Activated CD4-positive, alpha-beta T cell treated with anti-CD3 and anti-CD28 coated beads, Interleukin-2, amount 10 ng/mL, durations not matched to agents 7 days and 5 days (primary cell): ENCODE measurements around the gene KCNMA1. TPM values are rescaled to one million over a fixed set of nuclear protein-coding genes. Genes with fewer than 3 reads are reported as not detected.
"Not testable (repeated sequence)": the region's sequence is repeated elsewhere in the genome, so short reads cannot be mapped to it uniquely, and the experiment has no call there.

Experiments
- CTCF ChIA-PET: fragments of 350-600 bp; sonication (Branson Sonifier 250); formaldehyde crosslinking; loops from one replicate; lab custom pipeline; 2021; ENCODE audit warnings: antibody characterized with exemption; lab: Charles Lee
- POLR2A ChIA-PET: fragments of 350-600 bp; sonication (Branson Sonifier 250); formaldehyde crosslinking; loops from one replicate; lab custom pipeline; 2021; ENCODE audit warnings: antibody characterized with exemption; lab: Charles Lee
- DNase-seq: peaks from one replicate; pipeline ENCODE4 v3.0.0-alpha.2; 2020
- H3K27ac Mint-ChIP-seq: one replicate; pipeline ENCODE4 v1.8.0; 2021; ENCODE audit warnings: mild to moderate bottlenecking, moderate library complexity, mixed read lengths
- H3K27me3 Mint-ChIP-seq: one replicate; pipeline ENCODE4 v1.8.0; 2021; ENCODE audit warnings: mixed read lengths
- H3K36me3 Mint-ChIP-seq: one replicate; pipeline ENCODE4 v1.8.0; 2021; ENCODE audit warnings: low read depth, mixed read lengths
- H3K4me1 Mint-ChIP-seq: one replicate; pipeline ENCODE4 v1.8.0; 2021; ENCODE audit warnings: mixed read lengths
- H3K4me3 Mint-ChIP-seq: one replicate; pipeline ENCODE4 v1.8.0; 2021; ENCODE audit warnings: mild to moderate bottlenecking, moderate library complexity, mixed read lengths
- H3K9me3 Mint-ChIP-seq: one replicate; pipeline ENCODE4 v1.8.0; 2021; ENCODE audit warnings: mixed read lengths
- total RNA-seq, 2 experiments: library from RNA; stranded (reverse); gene quantifications; one replicate each; pipeline ENCODE4 v1.2.3, GENCODE V29; 2021

KCNMA1 gene
- total RNA-seq, 2 experiments from 2014 or later, result not detected

- no peak for DNase-seq
- CTCF ChIA-PET, result no interaction called here
- H3K4me3 Mint-ChIP-seq, result no peak overlapping the region
- POLR2A ChIA-PET, result no interaction called here
- no peaks in the 10 kb centered on the region for H3K9me3 Mint-ChIP-seq
- H3K4me1 Mint-ChIP-seq, result no peaks in the 10 kb centered on the region
- no peak overlapping the region for H3K27ac Mint-ChIP-seq
- H3K27me3 Mint-ChIP-seq, result peaks cover 4% of the 10 kb centered on the region
- H3K36me3 Mint-ChIP-seq, result no peaks in the 10 kb centered on the region
Observed at GRCh38 chr10:77532068-77532467, 105.5 kb downstream of the KCNMA1 start.

GRCh38 chr10:77531441-77532001, 106.1 kb downstream of the KCNMA1 start:
- Mint-ChIP-seq H3K27ac (no peak overlapping the region), H3K36me3 (no peaks in the 10 kb centered on the region), H3K9me3 (no peaks in the 10 kb centered on the region), H3K4me3 (no peak overlapping the region), H3K27me3 (peaks cover 4% of the 10 kb centered on the region), H3K4me1 (no peaks in the 10 kb centered on the region)
- ChIA-PET POLR2A (no interaction called here), CTCF (no interaction called here)
- no peak for DNase-seq

GRCh38 chr10:77530011-77530410, 107.6 kb downstream of the KCNMA1 start:
- Mint-ChIP-seq H3K4me1 (no peaks in the 10 kb centered on the region), H3K27me3 (no peaks in the 10 kb centered on the region), H3K4me3 (no peak overlapping the region), H3K36me3 (no peaks in the 10 kb centered on the region), H3K9me3 (no peaks in the 10 kb centered on the region), H3K27ac (no peak overlapping the region)
- CTCF ChIA-PET, result no interaction called here
- no peak for DNase-seq
- POLR2A ChIA-PET, result no interaction called here

- no peak overlapping the region for H3K27ac Mint-ChIP-seq
- ChIA-PET POLR2A (no interaction called here), CTCF (no interaction called here)
- no peak overlapping the region for H3K4me3 Mint-ChIP-seq
- no peaks in the 10 kb centered on the region for H3K27me3 Mint-ChIP-seq
- H3K9me3 Mint-ChIP-seq, result no peaks in the 10 kb centered on the region
- no peaks in the 10 kb centered on the region for H3K36me3 Mint-ChIP-seq
- DNase-seq, result no peak
- no peaks in the 10 kb centered on the region for H3K4me1 Mint-ChIP-seq
Observed at GRCh38 chr10:77529050-77529576, 108.5 kb downstream of the KCNMA1 start.

GRCh38 chr10:77527839-77528238, 109.8 kb downstream of the KCNMA1 start:
- DNase-seq, result no peak
- no peaks in the 10 kb centered on the region for H3K9me3 Mint-ChIP-seq
- no peaks in the 10 kb centered on the region for H3K4me1 Mint-ChIP-seq
- ChIA-PET POLR2A (no interaction called here), CTCF (no interaction called here)
- H3K27me3 Mint-ChIP-seq, result peaks cover 2% of the 10 kb centered on the region
- H3K4me3 Mint-ChIP-seq, result no peak overlapping the region
- no peak overlapping the region for H3K27ac Mint-ChIP-seq
- no peaks in the 10 kb centered on the region for H3K36me3 Mint-ChIP-seq

- CTCF ChIA-PET, result no interaction called here
Observed at GRCh38 chr10:77526868-77527617, 110.6 kb downstream of the KCNMA1 start.

GRCh38 chr10:77524281-77524711, 113.3 kb downstream of the KCNMA1 start:
- Mint-ChIP-seq H3K4me1 (no peaks in the 10 kb centered on the region), H3K27ac (no peak overlapping the region), H3K36me3 (no peaks in the 10 kb centered on the region), H3K9me3 (no peaks in the 10 kb centered on the region), H3K27me3 (peaks cover 2% of the 10 kb centered on the region), H3K4me3 (no peak overlapping the region)
- CTCF ChIA-PET, result no interaction called here
- DNase-seq, result no peak
- POLR2A ChIA-PET, result no interaction called here

More at GRCh38 chr10:77526868-77527617, 110.6 kb downstream of the KCNMA1 start:
- no peaks in the 10 kb centered on the region for H3K36me3 Mint-ChIP-seq
- H3K27ac Mint-ChIP-seq, result no peak overlapping the region
- no peak overlapping the region for H3K4me3 Mint-ChIP-seq
- POLR2A ChIA-PET, result no interaction called here
- no peaks in the 10 kb centered on the region for H3K9me3 Mint-ChIP-seq
- DNase-seq, result no peak
- H3K27me3 Mint-ChIP-seq, result peaks cover 2% of the 10 kb centered on the region
- no peaks in the 10 kb centered on the region for H3K4me1 Mint-ChIP-seq

- Mint-ChIP-seq H3K9me3 (no peaks in the 10 kb centered on the region), H3K4me1 (no peaks in the 10 kb centered on the region), H3K4me3 (no peak overlapping the region), H3K27ac (no peak overlapping the region), H3K36me3 (no peaks in the 10 kb centered on the region), H3K27me3 (peaks cover 2% of the 10 kb centered on the region)
- ChIA-PET CTCF (no interaction called here), POLR2A (no interaction called here)
- DNase-seq, result no peak
Observed at GRCh38 chr10:77522268-77522809, 115.3 kb downstream of the KCNMA1 start.

- ChIA-PET CTCF (no interaction called here), POLR2A (no interaction called here)
- peaks cover 2% of the 10 kb centered on the region for H3K27me3 Mint-ChIP-seq
- H3K4me3 Mint-ChIP-seq, result no peak overlapping the region
- H3K9me3 Mint-ChIP-seq, result no peaks in the 10 kb centered on the region
- no peak for DNase-seq
- H3K36me3 Mint-ChIP-seq, result no peaks in the 10 kb centered on the region
- H3K4me1 Mint-ChIP-seq, result no peaks in the 10 kb centered on the region
- H3K27ac Mint-ChIP-seq, result no peak overlapping the region
Observed at GRCh38 chr10:77520995-77521394, 116.6 kb downstream of the KCNMA1 start.

- no peak overlapping the region for H3K27ac Mint-ChIP-seq
- H3K4me3 Mint-ChIP-seq, result no peak overlapping the region
- H3K9me3 Mint-ChIP-seq, result no peaks in the 10 kb centered on the region
- peaks cover 2% of the 10 kb centered on the region for H3K27me3 Mint-ChIP-seq
- no peak for DNase-seq
- H3K36me3 Mint-ChIP-seq, result no peaks in the 10 kb centered on the region
- H3K4me1 Mint-ChIP-seq, result no peaks in the 10 kb centered on the region
- ChIA-PET POLR2A (no interaction called here), CTCF (no interaction called here)
Observed at GRCh38 chr10:77520290-77520689, 117.3 kb downstream of the KCNMA1 start.

- CTCF ChIA-PET, H3K36me3 Mint-ChIP-seq, H3K4me1 Mint-ChIP-seq, H3K27ac Mint-ChIP-seq, H3K27me3 Mint-ChIP-seq, POLR2A ChIA-PET, H3K4me3 Mint-ChIP-seq, H3K9me3 Mint-ChIP-seq, DNase-seq: not testable (repeated sequence)
Observed at GRCh38 chr10:77519791-77520190, 117.8 kb downstream of the KCNMA1 start.

- POLR2A ChIA-PET, result no interaction called here
- H3K4me1 Mint-ChIP-seq, result no peaks in the 10 kb centered on the region
Observed at GRCh38 chr10:77518910-77519274, 118.7 kb downstream of the KCNMA1 start.

GRCh38 chr10:77518241-77518909, 119.2 kb downstream of the KCNMA1 start:
- H3K27ac Mint-ChIP-seq, result no peak overlapping the region
- DNase-seq, result no peak
- H3K36me3 Mint-ChIP-seq, result no peaks in the 10 kb centered on the region
- H3K9me3 Mint-ChIP-seq, result no peaks in the 10 kb centered on the region
- POLR2A ChIA-PET, result no interaction called here
- no peak overlapping the region for H3K4me3 Mint-ChIP-seq
- no peaks in the 10 kb centered on the region for H3K4me1 Mint-ChIP-seq
- CTCF ChIA-PET, result no interaction called here
- peaks cover 2% of the 10 kb centered on the region for H3K27me3 Mint-ChIP-seq

More at GRCh38 chr10:77518910-77519274, 118.7 kb downstream of the KCNMA1 start:
- no peak overlapping the region for H3K4me3 Mint-ChIP-seq
- CTCF ChIA-PET, result no interaction called here
- no peak for DNase-seq
- H3K27ac Mint-ChIP-seq, result no peak overlapping the region
- H3K36me3 Mint-ChIP-seq, result no peaks in the 10 kb centered on the region
- H3K27me3 Mint-ChIP-seq, result peaks cover 2% of the 10 kb centered on the region
- no peaks in the 10 kb centered on the region for H3K9me3 Mint-ChIP-seq
